PC-9 (cell line): ENCODE measurements around the gene HOXD10.

ENCODE experiments used
- CTCF ChIP-seq: fragments of 200-600 bp; sonication (generic); conservative IDR thresholded peaks from 2 replicates; pipeline ENCODE4 v1.6.1; 2017; ENCODE audit warnings: mixed run types, antibody characterized with exemption, mild to moderate bottlenecking, moderate library complexity
- EZH2 ChIP-seq: fragments of 200-600 bp; sonication (generic); IDR thresholded peaks from 2 replicates; pipeline ENCODE4 v1.8.0; 2017; ENCODE audit warnings: antibody characterized with exemption, low read depth

GRCh38 chr2:176151442-176152287 lies 35.1 kb downstream of the HOXD10 start, which contains the start of gene HOXD4:
- TF ChIP-seq CTCF (no peak), EZH2 (no peak)
